ENCODE measurements around the gene UQCRC1.

Gene UQCRC1

GRCh38 chr3:48556796-48557626 is 52.4 kb downstream of the UQCRC1 start, which contains the start of gene PFKFB4:
Gene PFKFB4, minus strand, starts transcription at chr3:48556803. Its CDS starts 26 bp downstream, at chr3:48556777.
- Histone ChIP-seq H4K5ac (ENCODE audit: low read length) (no peak within 1 kb of the TSS), H3K36me3 (ENCODE audit: control insufficient read depth, insufficient read depth, low read length) (no peaks in the 10 kb centered on the region), H3K18ac (ENCODE audit: low read length) (peak within 1 kb of the TSS; percentile 31), H2BK5ac (ENCODE audit: low read length) (no peak within 1 kb of the TSS), H3K4ac (ENCODE audit: low read depth, low read length) (no peak within 1 kb of the TSS), H3K4me2 (ENCODE audit: low read length) (peak within 1 kb of the TSS; percentile 90), H3K27me3 (ENCODE audit: insufficient read depth, low read length, poor library complexity) (no peaks in the 10 kb centered on the region), H3K27ac (ENCODE audit: low read depth, low read length) (peak within 1 kb of the TSS; percentile 34), H3K23ac (ENCODE audit: low read length) (no peak within 1 kb of the TSS), H2AK5ac (ENCODE audit: low read length) (no peak within 1 kb of the TSS), H3K56ac (ENCODE audit: low read length) (peak within 1 kb of the TSS; percentile 91), H3K79me1 (ENCODE audit: low read length) (peaks cover 8% of the 10 kb centered on the region), H4K8ac (ENCODE audit: low read depth, low read length) (no peak within 1 kb of the TSS), H3K4me3 (ENCODE audit: low read length) (peak within 1 kb of the TSS; percentile 83), H3K9ac (ENCODE audit: low read length) (peak within 1 kb of the TSS; percentile 78), H2BK15ac (replicated peaks; ENCODE audit: low read depth) (no peak within 1 kb of the TSS), H3K79me2 (ENCODE audit: control insufficient read depth, insufficient read depth, low read length) (no peaks in the 10 kb centered on the region), H2BK120ac (ENCODE audit: low read depth, low read length) (no peak within 1 kb of the TSS), H3K4me1 (ENCODE audit: control insufficient read depth, low read depth, low read length) (peaks cover 8% of the 10 kb centered on the region)
- no CpG with 5 or more reads among the region's 53 CpGs for WGBS (ENCODE audit: extremely low coverage, insufficient coverage, low lambda C conversion rate)
- DNase-seq, result peak; percentile 100

DNA sequence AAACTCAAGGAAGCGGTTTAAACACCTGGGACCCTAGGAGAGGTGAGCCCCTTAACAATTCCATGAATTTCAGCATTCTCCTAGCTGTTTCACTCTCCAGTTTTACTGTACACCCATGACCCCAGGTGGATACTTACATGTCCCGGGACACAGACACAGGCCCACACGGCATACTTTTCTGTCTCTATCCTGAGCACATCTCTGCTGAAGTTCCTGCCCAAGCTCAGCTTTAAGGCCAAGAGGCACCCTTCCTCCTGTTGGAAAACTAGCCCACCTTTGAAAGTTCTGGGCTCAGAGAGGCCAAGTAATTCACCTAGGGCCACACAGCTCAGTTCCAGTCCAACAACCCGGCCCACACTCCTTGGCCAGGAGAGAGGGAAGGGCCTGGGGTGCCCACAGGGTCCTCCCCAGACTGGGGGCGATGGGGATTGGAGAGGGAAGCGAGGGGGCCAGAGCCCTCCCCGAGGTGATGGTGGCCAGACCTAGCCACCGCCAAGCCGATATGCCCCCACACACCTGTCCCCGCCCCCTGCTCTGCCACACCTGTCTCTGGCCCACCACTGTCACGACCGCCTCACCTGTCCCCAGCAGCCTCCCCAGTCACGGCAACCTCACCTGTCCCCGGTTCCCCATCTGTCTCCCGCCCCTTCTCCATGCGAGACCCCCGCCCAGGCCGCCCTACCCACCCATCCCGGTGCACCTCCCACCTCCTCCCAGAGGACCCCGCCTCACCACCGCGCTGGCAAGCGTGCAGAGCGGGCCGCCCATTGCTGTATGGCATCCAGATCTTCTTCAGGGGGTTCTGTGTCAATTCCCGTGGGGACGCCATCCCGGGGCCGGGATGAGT is 53.3 kb downstream of the UQCRC1 start:
- no peaks in the 10 kb centered on the region for H3K36me3 ChIP-seq (ENCODE audit: control insufficient read depth, insufficient read depth, low read length)
- no peaks in the 10 kb centered on the region for H3K27me3 ChIP-seq (ENCODE audit: insufficient read depth, low read length, poor library complexity)
- no peak overlapping the region for H2BK5ac ChIP-seq (ENCODE audit: low read length)
- H3K4me3 ChIP-seq (ENCODE audit: low read length), result peak overlapping the region; percentile 83
- H3K79me1 ChIP-seq (ENCODE audit: low read length), result peaks cover 8% of the 10 kb centered on the region
- WGBS (ENCODE audit: extremely low coverage, insufficient coverage, low lambda C conversion rate), result no CpG with 5 or more reads among the region's 29 CpGs
- no peak overlapping the region for H2AK5ac ChIP-seq (ENCODE audit: low read length)
- H4K8ac ChIP-seq (ENCODE audit: low read depth, low read length), result no peak overlapping the region
- peak overlapping the region; percentile 91 for H3K56ac ChIP-seq (ENCODE audit: low read length)
- DNase-seq, result no peak
- H4K5ac ChIP-seq (ENCODE audit: low read length), result no peak overlapping the region
- peak overlapping the region; percentile 31 for H3K18ac ChIP-seq (ENCODE audit: low read length)
- no peak overlapping the region for H3K23ac ChIP-seq (ENCODE audit: low read length)
- peaks cover 8% of the 10 kb centered on the region for H3K4me1 ChIP-seq (ENCODE audit: control insufficient read depth, low read depth, low read length)
- peak overlapping the region; percentile 34 for H3K27ac ChIP-seq (ENCODE audit: low read depth, low read length)
- H3K79me2 ChIP-seq (ENCODE audit: control insufficient read depth, insufficient read depth, low read length), result no peaks in the 10 kb centered on the region
- H2BK15ac ChIP-seq (replicated peaks; ENCODE audit: low read depth), result no peak overlapping the region
- no peak overlapping the region for H3K4ac ChIP-seq (ENCODE audit: low read depth, low read length)
- no peak overlapping the region for H2BK120ac ChIP-seq (ENCODE audit: low read depth, low read length)
- peak overlapping the region; percentile 80 for H3K4me2 ChIP-seq (ENCODE audit: low read length)
- H3K9ac ChIP-seq (ENCODE audit: low read length), result peak overlapping the region; percentile 78

DNA sequence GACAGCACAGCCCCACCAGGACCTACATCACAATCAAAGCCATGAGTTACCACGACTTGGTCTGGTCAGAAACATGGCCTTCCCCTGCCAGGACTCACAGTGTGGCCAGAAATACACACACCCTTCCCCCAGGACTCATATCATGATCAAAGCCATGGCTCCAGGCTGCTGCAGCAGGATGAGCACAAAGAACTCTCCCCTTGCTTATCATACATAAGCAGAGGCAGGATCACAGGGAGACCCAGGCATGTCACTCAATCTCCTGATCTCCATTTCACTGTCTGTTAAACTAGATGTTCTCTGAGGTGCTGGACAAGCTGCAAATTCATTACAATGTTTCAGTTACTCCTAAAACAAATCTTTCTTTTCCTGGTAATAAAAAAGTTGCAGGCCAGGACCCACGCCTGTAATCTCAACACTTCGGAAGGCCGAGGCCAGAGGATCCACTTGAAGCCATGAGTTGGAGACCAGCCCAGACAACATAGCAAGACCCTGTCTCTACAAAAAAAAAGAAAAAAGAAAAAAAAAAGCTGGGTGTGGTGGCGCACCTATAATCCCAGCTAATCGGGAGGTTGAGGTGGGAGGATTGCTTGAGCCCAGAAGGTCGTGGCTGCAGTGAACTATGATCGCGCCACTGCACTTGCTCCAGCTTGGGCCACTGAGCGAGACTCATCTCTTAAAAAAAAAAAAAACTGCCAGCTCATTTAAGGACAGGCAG is 54.1 kb downstream of the UQCRC1 start:
- no CpG with 5 or more reads among the region's 10 CpGs for WGBS (ENCODE audit: extremely low coverage, insufficient coverage, low lambda C conversion rate)
- H3K4me3 ChIP-seq (ENCODE audit: low read length), result no peak overlapping the region
- H3K36me3 ChIP-seq (ENCODE audit: control insufficient read depth, insufficient read depth, low read length), result no peaks in the 10 kb centered on the region
- no peaks in the 10 kb centered on the region for H3K79me2 ChIP-seq (ENCODE audit: control insufficient read depth, insufficient read depth, low read length)
- no peak overlapping the region for H2BK15ac ChIP-seq (replicated peaks; ENCODE audit: low read depth)
- H3K4me1 ChIP-seq (ENCODE audit: control insufficient read depth, low read depth, low read length), result peaks cover 8% of the 10 kb centered on the region
- H2BK120ac ChIP-seq (ENCODE audit: low read depth, low read length), result no peak overlapping the region
- H3K4ac ChIP-seq (ENCODE audit: low read depth, low read length), result no peak overlapping the region
- DNase-seq, result peak; percentile 38
- H2AK5ac ChIP-seq (ENCODE audit: low read length), result no peak overlapping the region
- H3K23ac ChIP-seq (ENCODE audit: low read length), result no peak overlapping the region
- H3K27me3 ChIP-seq (ENCODE audit: insufficient read depth, low read length, poor library complexity), result no peaks in the 10 kb centered on the region
- no peak overlapping the region for H2BK5ac ChIP-seq (ENCODE audit: low read length)
- no peak overlapping the region for H3K18ac ChIP-seq (ENCODE audit: low read length)
- H4K8ac ChIP-seq (ENCODE audit: low read depth, low read length), result no peak overlapping the region
- peak overlapping the region; percentile 16 for H3K9ac ChIP-seq (ENCODE audit: low read length)
- H3K79me1 ChIP-seq (ENCODE audit: low read length), result peaks cover 8% of the 10 kb centered on the region
- peak overlapping the region; percentile 34 for H3K56ac ChIP-seq (ENCODE audit: low read length)
- H4K5ac ChIP-seq (ENCODE audit: low read length), result no peak overlapping the region
- H3K4me2 ChIP-seq (ENCODE audit: low read length), result no peak overlapping the region
- no peak overlapping the region for H3K27ac ChIP-seq (ENCODE audit: low read depth, low read length)

DNA sequence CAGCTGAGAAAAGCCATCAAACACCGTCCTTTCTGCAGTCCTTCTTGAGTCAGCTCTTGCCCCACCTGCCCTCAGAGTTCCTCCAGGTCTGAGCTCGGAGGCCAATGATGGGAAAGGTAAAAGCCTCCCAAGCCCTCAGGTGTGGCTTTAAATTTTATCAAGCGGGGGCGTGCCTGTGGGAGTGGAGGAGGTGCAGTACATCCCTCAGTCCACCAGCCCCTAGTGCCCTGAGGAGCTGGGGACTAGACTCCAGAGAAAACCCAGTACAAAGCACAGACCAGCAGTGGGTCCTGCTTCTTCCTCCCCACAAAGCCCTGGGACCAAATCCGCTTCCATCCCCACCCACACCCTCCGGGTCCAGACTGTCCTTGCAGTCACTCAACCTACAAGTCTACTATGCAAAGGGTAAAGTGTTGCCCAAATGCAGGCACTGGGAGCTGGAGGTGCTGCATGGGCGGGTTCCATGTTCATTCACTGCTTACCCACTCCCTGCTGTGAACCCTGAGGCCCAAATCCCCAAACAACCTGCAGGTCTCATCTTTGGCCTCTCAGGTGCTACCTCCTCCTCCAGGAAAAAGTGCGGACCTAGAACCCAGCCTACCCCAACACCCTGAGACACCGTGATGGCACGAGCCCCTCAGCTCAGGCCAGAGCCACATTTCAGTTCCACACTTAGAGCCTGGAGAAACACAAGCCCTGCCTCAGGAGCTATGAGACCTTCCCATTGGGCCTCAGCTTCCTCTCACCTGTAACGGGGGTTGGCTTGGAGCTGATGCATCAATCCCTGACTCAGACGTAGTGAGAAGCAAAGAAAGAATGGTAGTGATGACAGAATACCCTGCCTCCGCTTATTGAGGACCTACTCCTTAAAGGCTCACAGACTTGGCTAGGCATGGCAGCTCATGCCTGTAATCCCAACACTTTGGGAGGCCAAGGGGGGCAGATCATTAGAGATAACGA is 55.3 kb downstream of the UQCRC1 start:
- Histone ChIP-seq H3K4me2 (ENCODE audit: low read length) (no peak overlapping the region), H3K4me1 (ENCODE audit: control insufficient read depth, low read depth, low read length) (peaks cover 7% of the 10 kb centered on the region), H4K5ac (ENCODE audit: low read length) (no peak overlapping the region), H2BK15ac (replicated peaks; ENCODE audit: low read depth) (no peak overlapping the region), H3K56ac (ENCODE audit: low read length) (no peak overlapping the region), H3K23ac (ENCODE audit: low read length) (no peak overlapping the region), H4K8ac (ENCODE audit: low read depth, low read length) (no peak overlapping the region), H3K4me3 (ENCODE audit: low read length) (no peak overlapping the region), H3K79me1 (ENCODE audit: low read length) (peaks cover 8% of the 10 kb centered on the region), H3K79me2 (ENCODE audit: control insufficient read depth, insufficient read depth, low read length) (no peaks in the 10 kb centered on the region), H3K9ac (ENCODE audit: low read length) (peak overlapping the region; percentile 14), H3K4ac (ENCODE audit: low read depth, low read length) (no peak overlapping the region), H3K18ac (ENCODE audit: low read length) (no peak overlapping the region), H3K27me3 (ENCODE audit: insufficient read depth, low read length, poor library complexity) (no peaks in the 10 kb centered on the region), H3K36me3 (ENCODE audit: control insufficient read depth, insufficient read depth, low read length) (no peaks in the 10 kb centered on the region), H2AK5ac (ENCODE audit: low read length) (no peak overlapping the region), H3K27ac (ENCODE audit: low read depth, low read length) (no peak overlapping the region), H2BK120ac (ENCODE audit: low read depth, low read length) (no peak overlapping the region), H2BK5ac (ENCODE audit: low read length) (no peak overlapping the region)
- WGBS (ENCODE audit: extremely low coverage, insufficient coverage, low lambda C conversion rate), result no CpG with 5 or more reads among the region's 14 CpGs
- peak; percentile 45 for DNase-seq

DNA sequence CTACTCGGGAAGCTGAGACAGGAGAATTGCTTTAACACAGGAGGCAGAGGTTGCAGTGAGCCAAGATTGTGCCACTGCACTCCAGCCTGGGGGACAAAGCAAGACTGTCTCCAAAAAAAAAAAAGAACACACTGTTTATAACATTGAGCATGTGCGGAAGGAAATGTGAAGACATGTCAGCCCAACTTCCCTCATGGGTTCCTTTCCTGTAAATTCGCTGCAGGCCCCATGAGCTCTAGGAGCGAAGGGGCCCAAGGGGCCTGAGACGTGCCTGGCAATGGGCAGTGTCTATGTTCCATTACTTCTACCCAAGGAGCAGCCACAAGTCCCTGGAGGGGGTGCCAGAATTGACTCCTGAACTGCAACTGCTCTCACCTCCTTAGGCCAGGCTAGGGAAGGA is 56.1 kb downstream of the UQCRC1 start:
- H3K79me1 ChIP-seq (ENCODE audit: low read length), result peaks cover 8% of the 10 kb centered on the region
- DNase-seq, result no peak
- no peak overlapping the region for H4K5ac ChIP-seq (ENCODE audit: low read length)
- H3K4me1 ChIP-seq (ENCODE audit: control insufficient read depth, low read depth, low read length), result peaks cover 7% of the 10 kb centered on the region
- no peak overlapping the region for H3K4ac ChIP-seq (ENCODE audit: low read depth, low read length)
- H3K9ac ChIP-seq (ENCODE audit: low read length), result no peak overlapping the region
- H2BK120ac ChIP-seq (ENCODE audit: low read depth, low read length), result no peak overlapping the region
- no peak overlapping the region for H3K4me2 ChIP-seq (ENCODE audit: low read length)
- no peaks in the 10 kb centered on the region for H3K27me3 ChIP-seq (ENCODE audit: insufficient read depth, low read length, poor library complexity)
- no peak overlapping the region for H2BK5ac ChIP-seq (ENCODE audit: low read length)
- no peak overlapping the region for H2BK15ac ChIP-seq (replicated peaks; ENCODE audit: low read depth)
- no peak overlapping the region for H3K27ac ChIP-seq (ENCODE audit: low read depth, low read length)
- no peaks in the 10 kb centered on the region for H3K36me3 ChIP-seq (ENCODE audit: control insufficient read depth, insufficient read depth, low read length)
- no peak overlapping the region for H3K4me3 ChIP-seq (ENCODE audit: low read length)
- no peak overlapping the region for H2AK5ac ChIP-seq (ENCODE audit: low read length)
- no peak overlapping the region for H3K23ac ChIP-seq (ENCODE audit: low read length)
- no peaks in the 10 kb centered on the region for H3K79me2 ChIP-seq (ENCODE audit: control insufficient read depth, insufficient read depth, low read length)
- no peak overlapping the region for H3K18ac ChIP-seq (ENCODE audit: low read length)
- H4K8ac ChIP-seq (ENCODE audit: low read depth, low read length), result no peak overlapping the region
- WGBS (ENCODE audit: extremely low coverage, insufficient coverage, low lambda C conversion rate), result no CpG with 5 or more reads among the region's 5 CpGs
- H3K56ac ChIP-seq (ENCODE audit: low read length), result no peak overlapping the region

All from mesendoderm (in vitro differentiated cells).